Mammary epithelial cell (primary cell): ENCODE measurements around the gene MKI67.

Experiments used
- EZH2 ChIP-seq: IDR thresholded peaks from 2 replicates; pipeline ENCODE4 v1.6.1; 2012; ENCODE audit warnings: low read length, inconsistent platforms, borderline replicate concordance
- TF ChIP-seq, protein P1 (sequence below), 2 donors: IDR thresholded peaks in 1 of 2; conservative IDR thresholded peaks in 1 of 2; 2 replicates each; pipeline ENCODE4 v1.5.1; 2011 to 2012; ENCODE audit warnings: inconsistent platforms in 2 of 2, low read length in 2 of 2, mild to moderate bottlenecking in 2 of 2, control low read depth in 1 of 2, low read depth in 1 of 2; ENCODE audit not compliant: insufficient read depth in 1 of 2; ENCODE audit errors: extremely low read depth in 1 of 2

DNA sequence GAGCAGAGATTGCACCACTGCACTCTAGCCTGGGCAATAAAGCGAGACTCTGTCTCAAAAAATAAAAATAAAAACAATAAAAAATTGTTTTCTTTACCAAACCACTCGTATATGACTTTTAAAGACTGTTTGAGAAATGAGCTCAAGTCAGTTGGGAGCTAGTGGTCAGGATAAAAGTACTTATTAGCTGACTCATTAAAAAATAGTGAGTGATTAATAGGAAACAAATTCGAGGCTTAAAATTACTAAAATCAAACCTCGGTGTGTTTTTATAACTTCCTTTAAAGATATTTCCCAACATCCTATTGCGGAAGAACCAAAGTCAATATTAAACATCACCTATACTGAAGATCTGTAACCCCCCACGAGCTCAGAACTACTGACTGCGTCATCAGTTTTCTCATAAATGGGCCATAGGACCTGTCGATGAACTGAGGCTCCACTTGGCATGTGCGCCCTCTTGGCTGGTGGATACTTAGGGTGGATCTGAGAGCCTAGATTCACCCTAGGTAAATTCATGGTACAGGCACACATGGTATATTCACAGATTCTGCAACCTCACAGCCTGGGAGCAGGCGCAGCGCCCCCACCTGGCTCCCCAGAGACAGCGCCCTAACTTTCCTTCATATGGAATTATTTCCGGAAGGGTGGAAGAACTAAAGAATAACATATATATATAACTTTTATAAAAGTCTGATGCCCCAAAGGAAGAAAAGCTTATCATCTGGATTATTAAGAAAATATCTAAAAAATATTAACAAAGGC is 9.2 kb downstream of the MKI67 start:
- no peak for TF ChIP-seq EZH2
- TF ChIP-seq, protein P1, sequence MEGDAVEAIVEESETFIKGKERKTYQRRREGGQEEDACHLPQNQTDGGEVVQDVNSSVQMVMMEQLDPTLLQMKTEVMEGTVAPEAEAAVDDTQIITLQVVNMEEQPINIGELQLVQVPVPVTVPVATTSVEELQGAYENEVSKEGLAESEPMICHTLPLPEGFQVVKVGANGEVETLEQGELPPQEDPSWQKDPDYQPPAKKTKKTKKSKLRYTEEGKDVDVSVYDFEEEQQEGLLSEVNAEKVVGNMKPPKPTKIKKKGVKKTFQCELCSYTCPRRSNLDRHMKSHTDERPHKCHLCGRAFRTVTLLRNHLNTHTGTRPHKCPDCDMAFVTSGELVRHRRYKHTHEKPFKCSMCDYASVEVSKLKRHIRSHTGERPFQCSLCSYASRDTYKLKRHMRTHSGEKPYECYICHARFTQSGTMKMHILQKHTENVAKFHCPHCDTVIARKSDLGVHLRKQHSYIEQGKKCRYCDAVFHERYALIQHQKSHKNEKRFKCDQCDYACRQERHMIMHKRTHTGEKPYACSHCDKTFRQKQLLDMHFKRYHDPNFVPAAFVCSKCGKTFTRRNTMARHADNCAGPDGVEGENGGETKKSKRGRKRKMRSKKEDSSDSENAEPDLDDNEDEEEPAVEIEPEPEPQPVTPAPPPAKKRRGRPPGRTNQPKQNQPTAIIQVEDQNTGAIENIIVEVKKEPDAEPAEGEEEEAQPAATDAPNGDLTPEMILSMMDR (conservative IDR thresholded peaks at IDR 0.05 in 1 of 2, IDR thresholded peaks at IDR 0.05 in 1 of 2; ENCODE audit: extremely low read depth in 1 of 2, insufficient read depth in 1 of 2, low read depth in 1 of 2, low read length in 2 of 2) = peak; percentile 9 to 22
